IMR-90 (cell line): ENCODE results near the gene IST1. TPM values are rescaled to one million over a fixed set of nuclear protein-coding genes. Genes with fewer than 3 reads are reported as not detected.

ENCODE experiments used
- ATAC-seq: fragments of 200-7000 bp; cut with Tn5 transposase; 2 replicates; pipeline ENCODE4 v1.9.1; 2020; ENCODE audit warnings: low read depth, mild to moderate bottlenecking, moderate library complexity
- BruUV-seq: library from RNA; stranded (reverse); fragments of 400-500 nt; replicated peaks from 2 replicates; lab custom pipeline; 2021; lab: Mats Ljungman, UMichigan
- CTCF ChIA-PET: fragments of 300-600 bp; formaldehyde crosslinking; extraction: SDS; loops from one replicate; lab custom pipeline; 2021; ENCODE audit warnings: antibody characterized with exemption; lab: Yijun Ruan, JAX
- POLR2A ChIA-PET: fragments of 300-600 bp; sonication (Branson Sonifier 250); formaldehyde crosslinking; loops from one replicate; lab custom pipeline; 2022; ENCODE audit warnings: antibody characterized with exemption; ENCODE audit not compliant: unreplicated experiment; lab: Charles Lee
- DNase-seq: peaks from one replicate; pipeline ENCODE4 v3.0.0; 2013
- H2AFZ ChIP-seq: replicated peaks from 2 replicates; pipeline ENCODE3; 2013; ENCODE audit warnings: low read length, mild to moderate bottlenecking; ENCODE audit not compliant: poor library complexity
- H2AK5ac ChIP-seq: 2 replicates; pipeline ENCODE4 v1.6.1; 2013; ENCODE audit warnings: low read depth, low read length, inconsistent platforms
- H2AK9ac ChIP-seq: replicated peaks from 2 replicates; pipeline ENCODE3; 2013; ENCODE audit warnings: mild to moderate bottlenecking, low read depth, low read length, moderate library complexity; ENCODE audit not compliant: poor library complexity
- H2BK120ac ChIP-seq: 2 replicates; pipeline ENCODE4 v1.6.1; 2013; ENCODE audit warnings: low read depth, low read length, inconsistent platforms
- H2BK15ac ChIP-seq: 3 replicates; pipeline ENCODE4 v1.6.1; 2013; ENCODE audit warnings: low read depth, low read length, inconsistent platforms
- H2BK20ac ChIP-seq: 2 replicates; pipeline ENCODE4 v1.6.1; 2013; ENCODE audit warnings: low read depth, mild to moderate bottlenecking, inconsistent platforms, low read length, moderate library complexity
- H2BK5ac ChIP-seq: 2 replicates; pipeline ENCODE4 v1.6.1; 2013; ENCODE audit warnings: mild to moderate bottlenecking, low read depth, low read length, inconsistent platforms; ENCODE audit not compliant: poor library complexity, severe bottlenecking
- H3K14ac ChIP-seq: replicated peaks from 2 replicates; pipeline ENCODE4 v1.6.1; 2013; ENCODE audit warnings: low read depth, low read length, inconsistent platforms
- H3K18ac ChIP-seq: 2 replicates; pipeline ENCODE4 v1.6.1; 2013; ENCODE audit warnings: low read depth, low read length, control low read depth
- H3K23ac ChIP-seq: 2 replicates; pipeline ENCODE4 v1.6.1; 2013; ENCODE audit warnings: low read depth, low read length, inconsistent platforms
- H3K27ac ChIP-seq: 2 replicates; pipeline ENCODE4 v1.5.1; 2013; ENCODE audit warnings: mild to moderate bottlenecking, control low read depth, low read length; ENCODE audit not compliant: insufficient read depth
- H3K27me3 ChIP-seq: 2 replicates; pipeline ENCODE4 v1.6.1; 2013; ENCODE audit warnings: low read length; ENCODE audit not compliant: control insufficient read depth, insufficient read depth
- H3K36me3 ChIP-seq: 2 replicates; pipeline ENCODE4 v1.6.1; 2013; ENCODE audit warnings: low read length, mixed read lengths; ENCODE audit not compliant: control insufficient read depth, insufficient read depth
- H3K4ac ChIP-seq: 2 replicates; pipeline ENCODE4 v1.6.1; 2013; ENCODE audit warnings: low read depth, low read length, inconsistent platforms
- H3K4me1 ChIP-seq: 2 replicates; pipeline ENCODE4 v1.6.1; 2013; ENCODE audit warnings: low read length, mixed read lengths; ENCODE audit not compliant: control insufficient read depth, insufficient read depth
- H3K4me2 ChIP-seq: 2 replicates; pipeline ENCODE4 v1.6.1; 2013; ENCODE audit warnings: low read depth, mild to moderate bottlenecking, control low read depth, low read length, moderate library complexity
- H3K4me3 ChIP-seq: 2 replicates; pipeline ENCODE4 v1.5.1; 2013; ENCODE audit warnings: low read depth, mild to moderate bottlenecking, control low read depth, low read length, moderate library complexity; ENCODE audit not compliant: insufficient read depth
- H3K56ac ChIP-seq: 2 replicates; pipeline ENCODE4 v1.6.1; 2013; ENCODE audit warnings: low read length, inconsistent platforms; ENCODE audit not compliant: insufficient read depth; ENCODE audit errors: extremely low read depth
- H3K79me1 ChIP-seq, 2 experiments: 2 replicates each; pipeline ENCODE4 v1.6.1; 2013; ENCODE audit warnings: low read length in 2 of 2, inconsistent platforms in 1 of 2, low read depth in 1 of 2
- H3K9ac ChIP-seq: 2 replicates; pipeline ENCODE4 v1.6.1; 2013; ENCODE audit warnings: low read depth, low read length, control low read depth
- H3K9me1 ChIP-seq: 2 replicates; pipeline ENCODE4 v1.6.1; 2013; ENCODE audit warnings: low read length, inconsistent platforms; ENCODE audit not compliant: insufficient read depth
- H3K9me3 ChIP-seq: 2 replicates; pipeline ENCODE4 v1.6.1; 2013; ENCODE audit warnings: low read length; ENCODE audit not compliant: control insufficient read depth, insufficient read depth
- H4K20me1 ChIP-seq: 2 replicates; pipeline ENCODE4 v1.6.1; 2013; ENCODE audit warnings: low read length, inconsistent platforms; ENCODE audit not compliant: insufficient read depth
- H4K5ac ChIP-seq: 2 replicates; pipeline ENCODE4 v1.6.1; 2013; ENCODE audit warnings: mild to moderate bottlenecking, low read depth, low read length, control low read depth
- H4K8ac ChIP-seq, 2 experiments: 2 replicates each; pipeline ENCODE4 v1.6.1; 2013; ENCODE audit warnings: low read depth in 2 of 2, low read length in 2 of 2, control low read depth in 1 of 2, inconsistent platforms in 1 of 2
- H4K91ac ChIP-seq: 2 replicates; pipeline ENCODE4 v1.6.1; 2013; ENCODE audit warnings: low read depth, low read length, inconsistent platforms; ENCODE audit not compliant: insufficient read depth
- BHLHE40 ChIP-seq: fragments of 150-350 bp; IDR thresholded peaks from 2 replicates; pipeline ENCODE4 v1.6.1; 2016; ENCODE audit warnings: mild to moderate bottlenecking, low read depth, low read length
- MAZ ChIP-seq: IDR thresholded peaks from 2 replicates; pipeline ENCODE4 v1.6.1; 2012; ENCODE audit warnings: low read depth, mild to moderate bottlenecking, low read length, improper control_type of control experiment, moderate library complexity, borderline replicate concordance
- RAD21 ChIP-seq: IDR thresholded peaks from 2 replicates; pipeline ENCODE4 v1.6.1; 2012; ENCODE audit warnings: low read length, improper control_type of control experiment
- RCOR1 ChIP-seq: IDR thresholded peaks from 2 replicates; pipeline ENCODE4 v1.6.1; 2012; ENCODE audit warnings: mild to moderate bottlenecking, low read length, improper control_type of control experiment; ENCODE audit not compliant: insufficient replicate concordance
- RFX5 ChIP-seq: IDR thresholded peaks from 2 replicates; pipeline ENCODE4 v1.8.0; 2012; ENCODE audit warnings: low read depth, mild to moderate bottlenecking, low read length, moderate library complexity
- WGBS, 2 experiments: methylation state at CpG; one replicate each; pipeline versions ENCODE4 v1.1.5 to v1.1.7; 2013; ENCODE audit warnings: missing lambda C conversion rate in 2 of 2; ENCODE audit not compliant: insufficient read length in 1 of 2; ENCODE audit errors: extremely low coverage in 2 of 2; 5-methylcytosine and 5-hydroxymethylcytosine counted together
- dilution Hi-C: fragments of 300-500 bp; cut with HindIII; formaldehyde crosslinking; loops from one replicate; pipeline ENCODE4 v1.14.3; 2018; ENCODE audit warnings: low sequenced_read_pairs; ENCODE audit not compliant: unreplicated experiment
- in situ Hi-C: fragments of 300-500 bp; cut with MboI; formaldehyde crosslinking; loops from 3 replicates; pipeline ENCODE4 v1.14.3; 2019; ENCODE audit warnings: low sequenced_read_pairs, inconsistent platforms, mixed read lengths
- intact Hi-C: fragments of 100-400 bp; cut with micrococcal nuclease; formaldehyde crosslinking; loops from 2 replicates; pipeline ENCODE4 v1.10.0; 2022
- polyA plus RNA-seq, 3 experiments: library from polyadenylated mRNA; depleted of rRNA; stranded (reverse); fragments of >200 nt; gene quantifications; 2 replicates each; pipeline ENCODE4 v1.2.3, GENCODE V29; 2012; ENCODE audit warnings: low replicate concordance in 1 of 3
- total RNA-seq: library from RNA; depleted of rRNA; stranded (reverse); fragments of >200 nt; gene quantifications from 2 replicates; pipeline ENCODE4 v1.2.3, GENCODE V29; 2012
- TF ChIP-seq, protein P1 (sequence below): conservative IDR thresholded peaks from 2 replicates; pipeline ENCODE4 v1.5.1; 2012; ENCODE audit warnings: mild to moderate bottlenecking, low read depth, low read length, improper control_type of control experiment
- TF ChIP-seq, protein P2 (sequence below): fragments of 150-350 bp; IDR thresholded peaks from 2 replicates; pipeline ENCODE4 v1.6.1; 2016; ENCODE audit warnings: low read depth, mild to moderate bottlenecking, low read length, moderate library complexity, borderline replicate concordance
- TF ChIP-seq, protein P3 (sequence below): fragments of 150-350 bp; IDR thresholded peaks from 2 replicates; pipeline ENCODE4 v1.6.1; 2017; ENCODE audit warnings: mild to moderate bottlenecking, antibody characterized with exemption, low read length, low read depth

Gene IST1
- total and polyA plus RNA-seq, 2 of the 4 experiments (the other 2 are of a cell fraction) = 134 to 186 TPM

DNA sequence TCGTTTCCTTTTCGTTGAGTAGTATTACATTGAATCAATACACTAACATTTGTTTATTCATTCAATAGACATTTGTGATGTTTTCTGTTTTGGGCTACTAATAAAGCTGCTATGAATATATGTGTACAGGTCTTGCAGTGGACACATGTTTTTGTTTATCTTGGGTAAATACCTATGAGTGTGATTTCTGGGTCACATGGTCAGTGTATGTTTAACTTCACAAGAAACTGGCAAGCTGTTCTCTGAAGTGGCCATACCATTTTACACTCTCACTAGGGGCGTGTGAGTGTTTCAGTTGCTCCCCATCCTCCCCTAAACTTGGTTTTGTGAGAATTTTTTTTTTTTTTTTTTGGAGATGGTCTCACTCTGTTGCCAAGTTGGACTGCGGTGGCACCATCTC is 69.9 kb downstream of the IST1 start:
- TF ChIP-seq BHLHE40 (no peak), RCOR1 (no peak), MAZ (no peak), RFX5 (no peak), RAD21 (no peak)
- TF ChIP-seq, protein P1, sequence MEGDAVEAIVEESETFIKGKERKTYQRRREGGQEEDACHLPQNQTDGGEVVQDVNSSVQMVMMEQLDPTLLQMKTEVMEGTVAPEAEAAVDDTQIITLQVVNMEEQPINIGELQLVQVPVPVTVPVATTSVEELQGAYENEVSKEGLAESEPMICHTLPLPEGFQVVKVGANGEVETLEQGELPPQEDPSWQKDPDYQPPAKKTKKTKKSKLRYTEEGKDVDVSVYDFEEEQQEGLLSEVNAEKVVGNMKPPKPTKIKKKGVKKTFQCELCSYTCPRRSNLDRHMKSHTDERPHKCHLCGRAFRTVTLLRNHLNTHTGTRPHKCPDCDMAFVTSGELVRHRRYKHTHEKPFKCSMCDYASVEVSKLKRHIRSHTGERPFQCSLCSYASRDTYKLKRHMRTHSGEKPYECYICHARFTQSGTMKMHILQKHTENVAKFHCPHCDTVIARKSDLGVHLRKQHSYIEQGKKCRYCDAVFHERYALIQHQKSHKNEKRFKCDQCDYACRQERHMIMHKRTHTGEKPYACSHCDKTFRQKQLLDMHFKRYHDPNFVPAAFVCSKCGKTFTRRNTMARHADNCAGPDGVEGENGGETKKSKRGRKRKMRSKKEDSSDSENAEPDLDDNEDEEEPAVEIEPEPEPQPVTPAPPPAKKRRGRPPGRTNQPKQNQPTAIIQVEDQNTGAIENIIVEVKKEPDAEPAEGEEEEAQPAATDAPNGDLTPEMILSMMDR = no peak
- TF ChIP-seq, protein P2, sequence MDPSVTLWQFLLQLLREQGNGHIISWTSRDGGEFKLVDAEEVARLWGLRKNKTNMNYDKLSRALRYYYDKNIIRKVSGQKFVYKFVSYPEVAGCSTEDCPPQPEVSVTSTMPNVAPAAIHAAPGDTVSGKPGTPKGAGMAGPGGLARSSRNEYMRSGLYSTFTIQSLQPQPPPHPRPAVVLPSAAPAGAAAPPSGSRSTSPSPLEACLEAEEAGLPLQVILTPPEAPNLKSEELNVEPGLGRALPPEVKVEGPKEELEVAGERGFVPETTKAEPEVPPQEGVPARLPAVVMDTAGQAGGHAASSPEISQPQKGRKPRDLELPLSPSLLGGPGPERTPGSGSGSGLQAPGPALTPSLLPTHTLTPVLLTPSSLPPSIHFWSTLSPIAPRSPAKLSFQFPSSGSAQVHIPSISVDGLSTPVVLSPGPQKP = no peak
- TF ChIP-seq, protein P3, sequence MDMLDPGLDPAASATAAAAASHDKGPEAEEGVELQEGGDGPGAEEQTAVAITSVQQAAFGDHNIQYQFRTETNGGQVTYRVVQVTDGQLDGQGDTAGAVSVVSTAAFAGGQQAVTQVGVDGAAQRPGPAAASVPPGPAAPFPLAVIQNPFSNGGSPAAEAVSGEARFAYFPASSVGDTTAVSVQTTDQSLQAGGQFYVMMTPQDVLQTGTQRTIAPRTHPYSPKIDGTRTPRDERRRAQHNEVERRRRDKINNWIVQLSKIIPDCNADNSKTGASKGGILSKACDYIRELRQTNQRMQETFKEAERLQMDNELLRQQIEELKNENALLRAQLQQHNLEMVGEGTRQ = no peak
- Histone ChIP-seq H3K9me3 (no peaks in the 10 kb centered on the region), H2AFZ (no peak overlapping the region), H2AK5ac (no peak overlapping the region), H3K4me1 (no peaks in the 10 kb centered on the region), H2BK5ac (no peak overlapping the region), H2BK15ac (no peak overlapping the region), H3K9ac (no peak overlapping the region), H4K20me1 (no peaks in the 10 kb centered on the region), H3K27ac (no peak overlapping the region), H3K23ac (no peak overlapping the region), H4K5ac (no peak overlapping the region), H4K8ac (no peak overlapping the region), H3K79me1 (no peaks in the 10 kb centered on the region), H4K91ac (no peak overlapping the region), H3K9me1 (no peaks in the 10 kb centered on the region), H2AK9ac (no peak overlapping the region), H3K14ac (no peak overlapping the region), H3K4me3 (no peak overlapping the region), H3K56ac (no peak overlapping the region), H2BK120ac (no peak overlapping the region), H3K18ac (no peak overlapping the region), H3K4ac (no peak overlapping the region), H3K36me3 (no peaks in the 10 kb centered on the region), H2BK20ac (no peak overlapping the region), H3K27me3 (no peaks in the 10 kb centered on the region; the same call in none of the 2 replicates), H3K4me2 (no peak overlapping the region)
- CTCF ChIA-PET = interaction anchor here (0.6 to 0.7 kb wide), 2 partner anchors 38 to 88 kb away, joined by 3 to 4 read pairs; no protein-coding TSS in a partner anchor
- WGBS, 2 experiments = no CpG with 5 or more reads among the region's 4 CpGs
- no peak for ATAC-seq
- intact Hi-C loops (loop anchor here (10.0 kb wide), 1 partner anchor 200 kb away; no protein-coding TSS in a partner anchor), in situ Hi-C loops (no loop called here), dilution Hi-C loops (no loop called here)
- POLR2A ChIA-PET = no interaction called here
- DNase-seq = no peak
- no TSS peak for BruUV-seq
